WTC11 (cell line): ENCODE data around the gene LRTM1. TPM values are rescaled to one million over a fixed set of nuclear protein-coding genes. Genes with fewer than 3 reads are reported as not detected.

ENCODE experiments used
- ATAC-seq: fragments of 200-7000 bp; cut with Tn5 transposase; 2 replicates; pipeline ENCODE4 v1.10.0; 2021; ENCODE audit warnings: mild to moderate bottlenecking, moderate library complexity
- CTCF ChIA-PET: fragments of 300-600 bp; sonication (Branson Sonifier 250); formaldehyde crosslinking; loops from one replicate; lab custom pipeline; 2021; ENCODE audit warnings: antibody characterized with exemption; lab: Charles Lee
- POLR2A ChIA-PET: fragments of 350-600 bp; sonication (Branson Sonifier 250); formaldehyde crosslinking; loops from one replicate; lab custom pipeline; 2021; ENCODE audit warnings: antibody characterized with exemption; lab: Charles Lee
- DNase-seq: peaks from one replicate; pipeline ENCODE4 v3.0.0; 2021; ENCODE audit warnings: low spot score
- H3K27ac Mint-ChIP-seq: 2 replicates; pipeline ENCODE4 v1.8.0; 2021; ENCODE audit warnings: mixed read lengths
- H3K27me3 Mint-ChIP-seq: 2 replicates; pipeline ENCODE4 v1.8.0; 2021; ENCODE audit warnings: low read depth, mild to moderate bottlenecking, moderate library complexity, mixed read lengths
- H3K36me3 Mint-ChIP-seq: 2 replicates; pipeline ENCODE4 v1.8.0; 2021; ENCODE audit warnings: mixed read lengths
- H3K4me1 Mint-ChIP-seq: 2 replicates; pipeline ENCODE4 v1.8.0; 2022; ENCODE audit warnings: mixed read lengths
- H3K4me3 Mint-ChIP-seq: 2 replicates; pipeline ENCODE4 v1.8.0; 2021; ENCODE audit warnings: mild to moderate bottlenecking, moderate library complexity, mixed read lengths
- H3K9me3 Mint-ChIP-seq: 2 replicates; pipeline ENCODE4 v1.8.0; 2021; ENCODE audit warnings: mixed read lengths
- CDX4 ChIP-seq: fragments of 250-450 bp; sonication (Bioruptor Pico); IDR thresholded peaks from 2 replicates; pipeline ENCODE4 v1.9.0; 2021; ENCODE audit warnings: moderate library complexity, mild to moderate bottlenecking, inconsistent platforms, borderline replicate concordance
- E2F4 ChIP-seq: sonication (generic); formaldehyde crosslinking; IDR thresholded peaks from 2 replicates; pipeline ENCODE4 v1.8.1; 2022; ENCODE audit warnings: low read depth, mild to moderate bottlenecking, moderate library complexity, missing genetic modification reagents, borderline replicate concordance
- ELF4 ChIP-seq: sonication (generic); formaldehyde crosslinking; IDR thresholded peaks from 2 replicates; pipeline ENCODE4 v1.8.1; 2022; ENCODE audit warnings: low read depth, mild to moderate bottlenecking, moderate library complexity, missing genetic modification reagents
- FOXP4 ChIP-seq: sonication (generic); formaldehyde crosslinking; IDR thresholded peaks from 2 replicates; pipeline ENCODE4 v1.8.0; 2022; ENCODE audit warnings: mild to moderate bottlenecking, missing genetic modification reagents
- GABPB1 ChIP-seq: sonication (generic); formaldehyde crosslinking; IDR thresholded peaks from 2 replicates; pipeline ENCODE4 v1.8.1; 2023; ENCODE audit warnings: mild to moderate bottlenecking, missing genetic modification reagents
- JUN ChIP-seq: sonication (generic); formaldehyde crosslinking; IDR thresholded peaks from 2 replicates; pipeline ENCODE4 v1.8.0; 2023; ENCODE audit warnings: mild to moderate bottlenecking, missing genetic modification reagents
- MYBL2 ChIP-seq: sonication (generic); formaldehyde crosslinking; IDR thresholded peaks from 2 replicates; pipeline ENCODE4 v1.8.1; 2023; ENCODE audit warnings: mild to moderate bottlenecking, moderate library complexity, missing genetic modification reagents
- NFYB ChIP-seq: sonication (generic); formaldehyde crosslinking; conservative IDR thresholded peaks from 2 replicates; pipeline ENCODE4 v1.8.0; 2022; ENCODE audit warnings: low read depth, missing genetic modification reagents
- NR1H2 ChIP-seq: sonication (generic); formaldehyde crosslinking; IDR thresholded peaks from 2 replicates; pipeline ENCODE4 v1.9.0; 2021; ENCODE audit warnings: mild to moderate bottlenecking, moderate library complexity, missing genetic modification reagents
- OVOL2 ChIP-seq: fragments of 250-450 bp; sonication (Bioruptor Pico); IDR thresholded peaks from 2 replicates; pipeline ENCODE4 v1.9.0; 2021; ENCODE audit warnings: mild to moderate bottlenecking, borderline replicate concordance
- PREB ChIP-seq: sonication (generic); formaldehyde crosslinking; IDR thresholded peaks from 2 replicates; pipeline ENCODE4 v1.8.1; 2022; ENCODE audit warnings: mild to moderate bottlenecking, missing genetic modification reagents, moderate library complexity, borderline replicate concordance
- ZBTB21 ChIP-seq: sonication (generic); formaldehyde crosslinking; IDR thresholded peaks from 2 replicates; pipeline ENCODE4 v1.8.1; 2023; ENCODE audit warnings: mild to moderate bottlenecking, missing genetic modification reagents, borderline replicate concordance
- ZNF317 ChIP-seq: sonication (generic); formaldehyde crosslinking; IDR thresholded peaks from 2 replicates; pipeline ENCODE4 v1.8.1; 2023; ENCODE audit warnings: low read depth, mild to moderate bottlenecking, moderate library complexity, missing genetic modification reagents, borderline replicate concordance
- ZNF512 ChIP-seq: sonication (generic); formaldehyde crosslinking; IDR thresholded peaks from 2 replicates; pipeline ENCODE4 v1.8.1; 2022; ENCODE audit warnings: missing genetic modification reagents, borderline replicate concordance
- total RNA-seq: library from RNA; stranded (reverse); gene quantifications from 3 replicates; pipeline ENCODE4 v1.2.3, GENCODE V29; 2021
- TF ChIP-seq, protein P1 (sequence below): sonication (generic); formaldehyde crosslinking; conservative IDR thresholded peaks from 2 replicates; pipeline ENCODE4 v1.8.1; 2023; ENCODE audit warnings: mild to moderate bottlenecking, low read depth, missing genetic modification reagents, moderate library complexity
- TF ChIP-seq, protein P2 (sequence below): fragments of 250-450 bp; sonication (Bioruptor Pico); IDR thresholded peaks from 2 replicates; pipeline ENCODE4 v1.9.0; 2021; ENCODE audit warnings: mild to moderate bottlenecking
- TF ChIP-seq, protein P3 (sequence below): sonication (generic); formaldehyde crosslinking; IDR thresholded peaks from 2 replicates; pipeline ENCODE4 v1.8.1; 2023; ENCODE audit warnings: mild to moderate bottlenecking, missing genetic modification reagents

LRTM1 gene
- total RNA-seq, 1 experiment from 2014 or later = not detected

DNA sequence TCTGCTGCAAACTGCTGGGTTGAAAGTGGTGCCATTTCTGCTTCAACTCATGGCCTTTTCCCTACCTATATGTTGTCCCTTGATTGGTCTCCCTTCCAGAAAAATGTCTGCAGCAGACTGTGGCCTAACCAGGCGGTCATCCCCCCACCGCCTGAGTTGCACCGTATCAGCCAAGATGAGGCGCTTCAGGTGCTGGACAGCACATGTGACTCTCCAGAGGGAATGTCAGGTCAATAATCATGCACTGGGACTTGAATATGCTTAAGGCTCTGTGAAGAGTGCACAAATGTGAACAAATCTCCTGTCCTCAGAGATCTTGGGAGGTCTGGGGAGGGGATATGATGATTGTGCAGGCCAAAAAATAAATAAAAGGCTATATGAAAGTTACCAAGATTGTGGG is 32.2 kb downstream of the LRTM1 start:
- CTCF ChIA-PET = no interaction called here
- ATAC-seq = no peak
- no peak for TF ChIP-seq MYBL2
- TF ChIP-seq ZNF512 (CRISPR knock-in tag) = no peak
- TF ChIP-seq ELF4 = no peak
- no peak for TF ChIP-seq CDX4
- no peak for TF ChIP-seq PREB (CRISPR knock-in tag)
- TF ChIP-seq GABPB1 (CRISPR knock-in tag) = no peak
- TF ChIP-seq NR1H2 (CRISPR knock-in tag) = no peak
- TF ChIP-seq, protein P1, sequence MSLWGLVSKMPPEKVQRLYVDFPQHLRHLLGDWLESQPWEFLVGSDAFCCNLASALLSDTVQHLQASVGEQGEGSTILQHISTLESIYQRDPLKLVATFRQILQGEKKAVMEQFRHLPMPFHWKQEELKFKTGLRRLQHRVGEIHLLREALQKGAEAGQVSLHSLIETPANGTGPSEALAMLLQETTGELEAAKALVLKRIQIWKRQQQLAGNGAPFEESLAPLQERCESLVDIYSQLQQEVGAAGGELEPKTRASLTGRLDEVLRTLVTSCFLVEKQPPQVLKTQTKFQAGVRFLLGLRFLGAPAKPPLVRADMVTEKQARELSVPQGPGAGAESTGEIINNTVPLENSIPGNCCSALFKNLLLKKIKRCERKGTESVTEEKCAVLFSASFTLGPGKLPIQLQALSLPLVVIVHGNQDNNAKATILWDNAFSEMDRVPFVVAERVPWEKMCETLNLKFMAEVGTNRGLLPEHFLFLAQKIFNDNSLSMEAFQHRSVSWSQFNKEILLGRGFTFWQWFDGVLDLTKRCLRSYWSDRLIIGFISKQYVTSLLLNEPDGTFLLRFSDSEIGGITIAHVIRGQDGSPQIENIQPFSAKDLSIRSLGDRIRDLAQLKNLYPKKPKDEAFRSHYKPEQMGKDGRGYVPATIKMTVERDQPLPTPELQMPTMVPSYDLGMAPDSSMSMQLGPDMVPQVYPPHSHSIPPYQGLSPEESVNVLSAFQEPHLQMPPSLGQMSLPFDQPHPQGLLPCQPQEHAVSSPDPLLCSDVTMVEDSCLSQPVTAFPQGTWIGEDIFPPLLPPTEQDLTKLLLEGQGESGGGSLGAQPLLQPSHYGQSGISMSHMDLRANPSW (CRISPR knock-in tag) = no peak
- TF ChIP-seq, protein P2, sequence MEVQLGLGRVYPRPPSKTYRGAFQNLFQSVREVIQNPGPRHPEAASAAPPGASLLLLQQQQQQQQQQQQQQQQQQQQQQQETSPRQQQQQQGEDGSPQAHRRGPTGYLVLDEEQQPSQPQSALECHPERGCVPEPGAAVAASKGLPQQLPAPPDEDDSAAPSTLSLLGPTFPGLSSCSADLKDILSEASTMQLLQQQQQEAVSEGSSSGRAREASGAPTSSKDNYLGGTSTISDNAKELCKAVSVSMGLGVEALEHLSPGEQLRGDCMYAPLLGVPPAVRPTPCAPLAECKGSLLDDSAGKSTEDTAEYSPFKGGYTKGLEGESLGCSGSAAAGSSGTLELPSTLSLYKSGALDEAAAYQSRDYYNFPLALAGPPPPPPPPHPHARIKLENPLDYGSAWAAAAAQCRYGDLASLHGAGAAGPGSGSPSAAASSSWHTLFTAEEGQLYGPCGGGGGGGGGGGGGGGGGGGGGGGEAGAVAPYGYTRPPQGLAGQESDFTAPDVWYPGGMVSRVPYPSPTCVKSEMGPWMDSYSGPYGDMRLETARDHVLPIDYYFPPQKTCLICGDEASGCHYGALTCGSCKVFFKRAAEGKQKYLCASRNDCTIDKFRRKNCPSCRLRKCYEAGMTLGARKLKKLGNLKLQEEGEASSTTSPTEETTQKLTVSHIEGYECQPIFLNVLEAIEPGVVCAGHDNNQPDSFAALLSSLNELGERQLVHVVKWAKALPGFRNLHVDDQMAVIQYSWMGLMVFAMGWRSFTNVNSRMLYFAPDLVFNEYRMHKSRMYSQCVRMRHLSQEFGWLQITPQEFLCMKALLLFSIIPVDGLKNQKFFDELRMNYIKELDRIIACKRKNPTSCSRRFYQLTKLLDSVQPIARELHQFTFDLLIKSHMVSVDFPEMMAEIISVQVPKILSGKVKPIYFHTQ = no peak
- TF ChIP-seq NFYB (CRISPR knock-in tag) = no peak
- TF ChIP-seq ZNF317 (CRISPR knock-in tag) = no peak
- TF ChIP-seq ZBTB21 = no peak
- TF ChIP-seq JUN (CRISPR knock-in tag) = no peak
- no peak for TF ChIP-seq OVOL2
- TF ChIP-seq FOXP4 = no peak
- TF ChIP-seq, protein P3, sequence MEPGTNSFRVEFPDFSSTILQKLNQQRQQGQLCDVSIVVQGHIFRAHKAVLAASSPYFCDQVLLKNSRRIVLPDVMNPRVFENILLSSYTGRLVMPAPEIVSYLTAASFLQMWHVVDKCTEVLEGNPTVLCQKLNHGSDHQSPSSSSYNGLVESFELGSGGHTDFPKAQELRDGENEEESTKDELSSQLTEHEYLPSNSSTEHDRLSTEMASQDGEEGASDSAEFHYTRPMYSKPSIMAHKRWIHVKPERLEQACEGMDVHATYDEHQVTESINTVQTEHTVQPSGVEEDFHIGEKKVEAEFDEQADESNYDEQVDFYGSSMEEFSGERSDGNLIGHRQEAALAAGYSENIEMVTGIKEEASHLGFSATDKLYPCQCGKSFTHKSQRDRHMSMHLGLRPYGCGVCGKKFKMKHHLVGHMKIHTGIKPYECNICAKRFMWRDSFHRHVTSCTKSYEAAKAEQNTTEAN (CRISPR knock-in tag) = no peak
- TF ChIP-seq E2F4 (CRISPR knock-in tag) = no peak

More for the DNA sequence above, 32.2 kb downstream of the LRTM1 start:
- H3K27me3 Mint-ChIP-seq = no peaks in the 10 kb centered on the region
- H3K9me3 Mint-ChIP-seq = no peaks in the 10 kb centered on the region
- POLR2A ChIA-PET = no interaction called here
- no peak overlapping the region for H3K4me3 Mint-ChIP-seq
- H3K27ac Mint-ChIP-seq = no peak overlapping the region
- no peak for DNase-seq
- peaks cover 11% of the 10 kb centered on the region for H3K36me3 Mint-ChIP-seq
- H3K4me1 Mint-ChIP-seq = peaks cover 22% of the 10 kb centered on the region
